ENCODE results near the gene ERVK3-1.

GRCh38 chr19:58336216-58336615 lies 31.0 kb downstream of the ERVK3-1 start:
- no peak for TF ChIP-seq CTCF (IDR thresholded peaks at IDR 0.05; ENCODE audit: insufficient read depth, low read length, poor library complexity, severe bottlenecking)
- TF ChIP-seq EZH2phosphoT487 (conservative IDR thresholded peaks at IDR 0.05; ENCODE audit: low read length) = no peak

Data from SU-DHL-6 (cell line).